GM19455 (cell line): ENCODE results near the gene HBZ.
"Not testable (repeated sequence)": the region's sequence is repeated elsewhere in the genome, so short reads cannot be mapped to it uniquely, and the experiment has no call there.

ENCODE experiments used
- ATAC-seq: cut with Tn5 transposase; IDR thresholded peaks from one replicate; pipeline ENCODE4 v1.9.1; 2021; ENCODE audit not compliant: unreplicated experiment

HBZ gene

GRCh38 chr16:164134-164823 is 11.8 kb downstream of the HBZ start:
- ATAC-seq: not testable (repeated sequence)

- no peak for ATAC-seq
These were observed 12.5 kb downstream of the HBZ start for GRCh38 chr16:164827-165538.

GRCh38 chr16:165539-166374 is 13.3 kb downstream of the HBZ start, which contains the start of gene HBM:
Gene HBM (plus strand): TSS chr16:165978. CDS start chr16:165998, 20 bp downstream.
- no peak for ATAC-seq

GRCh38 chr16:166375-167121 is 14.1 kb downstream of the HBZ start:
- ATAC-seq: no peak

- no peak for ATAC-seq
These were observed 14.8 kb downstream of the HBZ start for GRCh38 chr16:167122-167690.

GRCh38 chr16:168424-168823 is 16.0 kb downstream of the HBZ start:
- no peak for ATAC-seq

GRCh38 chr16:169014-169413 is 16.6 kb downstream of the HBZ start:
- ATAC-seq: no peak

GRCh38 chr16:170088-170507 is 17.7 kb downstream of the HBZ start:
- ATAC-seq: not testable (repeated sequence)

- ATAC-seq: no peak
These were observed 18.3 kb downstream of the HBZ start for GRCh38 chr16:170788-171187.

GRCh38 chr16:172374-172941 is 20.0 kb downstream of the HBZ start, which contains the start of gene HBA2:
Gene HBA2 (plus strand): TSS chr16:172876. CDS start chr16:172913, 37 bp downstream.
- ATAC-seq: not testable (repeated sequence)

GRCh38 chr16:173211-173854 is 20.9 kb downstream of the HBZ start:
- ATAC-seq: not testable (repeated sequence)

GRCh38 chr16:173928-174769 is 21.7 kb downstream of the HBZ start:
- not testable (repeated sequence) for ATAC-seq

GRCh38 chr16:175011-175949 is 22.8 kb downstream of the HBZ start:
- no peak for ATAC-seq

GRCh38 chr16:176006-176405 is 23.6 kb downstream of the HBZ start:
- ATAC-seq: not testable (repeated sequence)

GRCh38 chr16:176477-177382 is 24.3 kb downstream of the HBZ start, which contains the start of gene HBA1:
Gene HBA1 (plus strand): TSS chr16:176680. CDS start chr16:176717, 37 bp downstream.
- ATAC-seq: not testable (repeated sequence)

GRCh38 chr16:177394-177822 is 25.0 kb downstream of the HBZ start:
- ATAC-seq: no peak
